K562 (cell line): ENCODE results near the gene KDM4C. TPM values are rescaled to one million over a fixed set of nuclear protein-coding genes. Genes with fewer than 3 reads are reported as not detected.

ENCODE experiments used
- ATAC-seq: fragments of 200-7000 bp; cut with Tn5 transposase; 3 replicates; pipeline ENCODE4 v1.9.1; 2020; ENCODE audit warnings: moderate library complexity
- BruUV-seq: library from RNA; stranded (reverse); fragments of 400-500 nt; replicated peaks from 2 replicates; lab custom pipeline; 2021; lab: Mats Ljungman, UMichigan
- CTCF ChIA-PET: fragments of 300-600 bp; formaldehyde crosslinking; extraction: SDS; loops from one replicate; lab custom pipeline; 2021; ENCODE audit warnings: low intra/inter-chr PET ratio; lab: Yijun Ruan, JAX
- POLR2A ChIA-PET: fragments of 300-600, 350-650 bp; sonication (Branson Sonifier 250); formaldehyde crosslinking; extraction: SDS; loops from one replicate; lab custom pipeline; 2021; ENCODE audit warnings: antibody characterized with exemption, inconsistent platforms; lab: Yijun Ruan, JAX
- DNase-seq, 4 experiments: peaks; one replicate each; pipeline versions ENCODE4 v3.0.0 to v3.0.0-alpha.2; 2011 to 2018; ENCODE audit warnings: low spot score in 3 of 4, mixed read lengths in 3 of 4; ENCODE audit errors: extremely low read depth in 1 of 4
- FAIRE-seq: peaks from 2 replicates; lab custom pipeline; 2011; peaks lifted over from hg19 to GRCh38; lab: Jason Lieb, UNC
- H2AFZ ChIP-seq: 2 replicates; pipeline ENCODE4 v1.6.0; 2011; ENCODE audit warnings: low read depth, low read length, control low read depth, inconsistent platforms
- H3K27ac ChIP-seq: fragments of 200-600 bp; 3 replicates; pipeline ENCODE4 v1.8.0; 2011; ENCODE audit warnings: low read depth, mild to moderate bottlenecking, control low read depth, inconsistent platforms, low read length, moderate library complexity, mixed read lengths; ENCODE audit errors: extremely low read depth
- H3K27me3 ChIP-seq, 2 experiments: fragments of 300-600 bp in 1 of 2; 2 replicates in 1 of 2; 3 replicates in 1 of 2; pipeline versions ENCODE4 v1.6.0 to v1.8.0; 2011; ENCODE audit warnings: inconsistent platforms in 2 of 2, low read length in 2 of 2, mild to moderate bottlenecking in 1 of 2, mixed read lengths in 1 of 2, moderate library complexity in 1 of 2; ENCODE audit not compliant: control insufficient read depth in 2 of 2, insufficient read depth in 2 of 2
- H3K36me3 ChIP-seq: fragments of 300-600 bp; 3 replicates; pipeline ENCODE4 v1.8.0; 2011; ENCODE audit warnings: mild to moderate bottlenecking, low read length, inconsistent platforms; ENCODE audit not compliant: control insufficient read depth, insufficient read depth
- H3K4me1 ChIP-seq, 2 experiments: fragments of 200-600 bp in 1 of 2; replicated peaks in 1 of 2; 2 replicates in 1 of 2; 3 replicates in 1 of 2; pipeline versions ENCODE4 v1.5.1 to v1.8.0; 2011; ENCODE audit warnings: inconsistent platforms in 2 of 2, low read length in 2 of 2, mild to moderate bottlenecking in 1 of 2, mixed read lengths in 1 of 2, moderate library complexity in 1 of 2; ENCODE audit not compliant: control insufficient read depth in 2 of 2, insufficient read depth in 2 of 2
- H3K4me2 ChIP-seq: 2 replicates; pipeline ENCODE4 v1.6.1; 2011; ENCODE audit warnings: low read length, control low read depth, inconsistent platforms, mixed read lengths; ENCODE audit not compliant: insufficient read depth
- H3K4me3 ChIP-seq: fragments of 200-600 bp; sonication (generic), shearing (Covaris generic); 2 replicates; pipeline ENCODE4 v1.5.1; 2016; ENCODE audit warnings: control low read depth, inconsistent platforms
- H3K79me2 ChIP-seq: fragments of 200-600 bp; 3 replicates; pipeline ENCODE4 v1.8.0; 2011; ENCODE audit warnings: low read length, inconsistent platforms; ENCODE audit not compliant: control insufficient read depth, insufficient read depth
- H3K9ac ChIP-seq, 2 experiments: 2 replicates each; pipeline versions ENCODE4 v1.6.0 to v1.6.1; 2011; ENCODE audit warnings: low read depth in 2 of 2, low read length in 2 of 2, control low read depth in 1 of 2, inconsistent platforms in 1 of 2, mild to moderate bottlenecking in 1 of 2, mixed read lengths in 1 of 2; ENCODE audit not compliant: insufficient read depth in 1 of 2
- H3K9me1 ChIP-seq: one replicate; pipeline ENCODE4 v1.6.0; 2011; ENCODE audit warnings: inconsistent platforms, mild to moderate bottlenecking, low read length, moderate library complexity; ENCODE audit not compliant: control insufficient read depth, insufficient read depth
- H3K9me3 ChIP-seq: replicated peaks from 2 replicates; pipeline ENCODE4 v1.5.1; 2011; ENCODE audit warnings: low read depth, low read length, inconsistent platforms; ENCODE audit not compliant: control insufficient read depth, insufficient read depth
- H4K20me1 ChIP-seq: replicated peaks from 2 replicates; pipeline ENCODE4 v1.6.1; 2011; ENCODE audit warnings: low read length, inconsistent platforms, mixed read lengths; ENCODE audit not compliant: control insufficient read depth, insufficient read depth
- BRD4 ChIP-seq: fragments of 200-600 bp; sonication (generic); IDR thresholded peaks from 2 replicates; pipeline ENCODE4 v1.6.1; 2017; ENCODE audit warnings: inconsistent platforms
- NFYB ChIP-seq: IDR thresholded peaks from 2 replicates; pipeline ENCODE4 v1.6.1; 2011; ENCODE audit warnings: mild to moderate bottlenecking, moderate library complexity; ENCODE audit not compliant: insufficient read length; ENCODE audit errors: extremely low read depth
- SRSF3 ChIP-seq: fragments of 200-400 bp; formaldehyde crosslinking; IDR thresholded peaks from 2 replicates; pipeline ENCODE4 v1.6.1; 2016; ENCODE audit warnings: mild to moderate bottlenecking, low read length, moderate library complexity; ENCODE audit not compliant: insufficient read depth
- WGBS: fragments of 100-300 bp; shearing (Covaris generic); methylation state at CpG from one replicate; pipeline ENCODE4 v1.1.6; 2016; ENCODE audit warnings: low coverage, mixed read lengths; ENCODE audit not compliant: insufficient coverage; ENCODE audit errors: missing lambda C conversion rate; 5-methylcytosine and 5-hydroxymethylcytosine counted together
- in situ Hi-C: fragments of 300-500 bp; cut with MboI; formaldehyde crosslinking; loops from 4 replicates; pipeline ENCODE4 v1.15.0; 2018; ENCODE audit warnings: inconsistent platforms, mixed read lengths
- intact Hi-C: fragments of 100-400 bp; cut with micrococcal nuclease; formaldehyde crosslinking; loops from 2 replicates; pipeline ENCODE4 v1.14.2; 2022
- polyA plus RNA-seq, 8 experiments: library from polyadenylated mRNA; depleted of rRNA in 4 of 8; stranded (reverse) in 5 of 8; unstranded in 3 of 8; fragments of >200 nt; fragmentation: Nextera tagmentation in 2 of 8; fragmentation: Illumina TruSeq in 1 of 8; extraction: Ambion mirVana in 2 of 8; extraction: Trizol in 1 of 8; gene quantifications; 2 replicates each; pipeline versions ENCODE4 v1.2.1 to v1.2.3, GENCODE V29; 2011 to 2014; ENCODE audit warnings: inconsistent platforms in 1 of 8, missing spikeins in 1 of 8
- total RNA-seq, 7 experiments: library from RNA; depleted of rRNA in 6 of 7; stranded (reverse); fragments of >200 nt in 6 of 7; fragmentation: Illumina TruSeq in 2 of 7; extraction: Trizol in 2 of 7; gene quantifications; 2 replicates each; pipeline versions ENCODE4 v1.2.1 to v1.2.3, GENCODE V29; 2011 to 2021; ENCODE audit warnings: low replicate concordance in 1 of 7
- TF ChIP-seq, protein P1 (sequence below): fragments of 200-800 bp; sonication (Bioruptor generic); IDR thresholded peaks from 2 replicates; pipeline ENCODE4 v1.6.1; 2017; ENCODE audit warnings: missing genetic modification characterization, missing compliant biosample characterization
- TF ChIP-seq, protein P2 (sequence below): sonication (generic); formaldehyde crosslinking; IDR thresholded peaks from 2 replicates; pipeline ENCODE4 v1.5.0; 2020; ENCODE audit warnings: missing genetic modification reagents

The KDM4C gene
- total and polyA plus RNA-seq, 9 of the 15 experiments (the other 6 are each of a cell fraction or from before 2014, with no cell fraction given) = 5.4 to 17.0 (median 12.6) TPM

DNA sequence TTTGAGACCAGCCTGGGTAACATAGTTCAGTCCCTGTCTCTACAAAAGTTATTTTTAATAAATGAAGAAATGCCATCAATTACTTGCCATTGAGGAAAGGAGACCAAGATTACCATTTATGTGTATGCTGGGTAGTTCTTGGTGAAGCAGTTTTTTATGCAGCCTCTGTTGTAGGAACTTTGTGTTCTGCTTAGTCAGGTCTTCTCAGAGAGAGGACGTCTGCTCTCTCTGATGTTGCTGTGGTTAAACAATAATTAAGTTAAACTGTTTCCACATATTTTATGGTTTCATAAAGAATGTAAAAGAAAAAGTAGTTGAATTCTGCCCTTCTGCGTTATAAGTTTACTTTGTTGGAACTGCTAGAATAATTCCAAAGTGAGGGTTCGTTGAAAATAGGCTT is 210.5 kb downstream of the KDM4C start (continued):
- TF ChIP-seq, protein P1, sequence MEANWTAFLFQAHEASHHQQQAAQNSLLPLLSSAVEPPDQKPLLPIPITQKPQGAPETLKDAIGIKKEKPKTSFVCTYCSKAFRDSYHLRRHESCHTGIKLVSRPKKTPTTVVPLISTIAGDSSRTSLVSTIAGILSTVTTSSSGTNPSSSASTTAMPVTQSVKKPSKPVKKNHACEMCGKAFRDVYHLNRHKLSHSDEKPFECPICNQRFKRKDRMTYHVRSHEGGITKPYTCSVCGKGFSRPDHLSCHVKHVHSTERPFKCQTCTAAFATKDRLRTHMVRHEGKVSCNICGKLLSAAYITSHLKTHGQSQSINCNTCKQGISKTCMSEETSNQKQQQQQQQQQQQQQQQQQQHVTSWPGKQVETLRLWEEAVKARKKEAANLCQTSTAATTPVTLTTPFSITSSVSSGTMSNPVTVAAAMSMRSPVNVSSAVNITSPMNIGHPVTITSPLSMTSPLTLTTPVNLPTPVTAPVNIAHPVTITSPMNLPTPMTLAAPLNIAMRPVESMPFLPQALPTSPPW (CRISPR knock-in tag) = no peak

DNA sequence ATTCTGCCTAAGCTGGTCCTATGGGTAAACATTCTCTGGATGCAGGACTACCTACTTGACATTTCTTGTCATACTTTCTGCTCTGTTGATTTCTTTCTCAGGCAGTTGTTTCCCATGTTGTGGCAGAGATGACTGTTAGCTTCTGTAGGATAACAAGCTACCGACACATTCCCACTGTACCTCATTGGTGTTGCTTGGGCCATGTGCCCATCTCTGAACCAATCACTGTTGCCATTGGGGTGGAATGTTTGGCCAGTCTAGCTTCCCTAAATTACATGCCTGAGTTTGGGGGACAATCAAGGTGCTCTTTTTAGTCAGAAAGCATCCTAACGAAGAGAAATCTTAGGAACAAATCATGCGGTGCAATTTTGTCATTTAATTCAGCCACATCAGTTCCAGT is 212.0 kb downstream of the KDM4C start:
- ChIA-PET CTCF (no interaction called here), POLR2A (no interaction called here)
- H2AFZ ChIP-seq = no peak overlapping the region
- no peaks in the 10 kb centered on the region for H3K9me1 ChIP-seq
- FAIRE-seq = no peak
- intact Hi-C loops (no loop called here), in situ Hi-C loops (no loop called here)
- 88% methylated on average over 3 of the region's 3 CpGs for WGBS
- H3K4me3 ChIP-seq = no peak overlapping the region
- BruUV-seq = no TSS peak
- no peaks in the 10 kb centered on the region for H3K36me3 ChIP-seq
- H3K9me3 ChIP-seq = no peaks in the 10 kb centered on the region
- H3K27ac ChIP-seq = no peak overlapping the region
- no peak overlapping the region for H3K9ac ChIP-seq
- ATAC-seq = no peak
- H3K79me2 ChIP-seq = no peaks in the 10 kb centered on the region
- TF ChIP-seq SRSF3 = no peak
- peak; percentile 6 for TF ChIP-seq NFYB
- TF ChIP-seq BRD4 = no peak
- TF ChIP-seq, protein P2, sequence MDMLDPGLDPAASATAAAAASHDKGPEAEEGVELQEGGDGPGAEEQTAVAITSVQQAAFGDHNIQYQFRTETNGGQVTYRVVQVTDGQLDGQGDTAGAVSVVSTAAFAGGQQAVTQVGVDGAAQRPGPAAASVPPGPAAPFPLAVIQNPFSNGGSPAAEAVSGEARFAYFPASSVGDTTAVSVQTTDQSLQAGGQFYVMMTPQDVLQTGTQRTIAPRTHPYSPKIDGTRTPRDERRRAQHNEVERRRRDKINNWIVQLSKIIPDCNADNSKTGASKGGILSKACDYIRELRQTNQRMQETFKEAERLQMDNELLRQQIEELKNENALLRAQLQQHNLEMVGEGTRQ = peak; percentile 21; the same call in 1 of the 2 replicates
- H3K27me3 ChIP-seq = no peaks in the 10 kb centered on the region
- DNase-seq = no peak
- H3K4me2 ChIP-seq = no peak overlapping the region
- H3K4me1 ChIP-seq = no peaks in the 10 kb centered on the region
- no peaks in the 10 kb centered on the region for H4K20me1 ChIP-seq
